GM19397 (cell line): ENCODE data around the gene CXorf65.

Experiments used
- ATAC-seq: cut with Tn5 transposase; IDR thresholded peaks from one replicate; pipeline ENCODE4 v1.9.1; 2021; ENCODE audit warnings: mild to moderate bottlenecking, moderate library complexity; ENCODE audit not compliant: unreplicated experiment

The CXorf65 gene

GRCh38 chrX:71068044-71068918 lies 38.3 kb downstream of the CXorf65 start, which contains the start of gene SNX12:
Gene SNX12, minus strand, starts transcription at chrX:71068334. Its CDS starts 28 bp downstream, at chrX:71068306.
- peak; percentile 98 for ATAC-seq

- no peak for ATAC-seq
Observed at GRCh38 chrX:71067712-71068043, 38.9 kb downstream of the CXorf65 start.

- no peak for ATAC-seq
Observed at GRCh38 chrX:71067089-71067488, 39.5 kb downstream of the CXorf65 start.

- ATAC-seq: no peak
Observed at GRCh38 chrX:71060127-71060526, 46.4 kb downstream of the CXorf65 start.

GRCh38 chrX:71057848-71058530 lies 48.6 kb downstream of the CXorf65 start:
- ATAC-seq: no peak

- ATAC-seq: no peak
Observed at GRCh38 chrX:71056867-71057266, 49.7 kb downstream of the CXorf65 start.
